Vagina (tissue), 2 donors: ENCODE results near the gene ZGPAT. TPM values are rescaled to one million over a fixed set of nuclear protein-coding genes. Genes with fewer than 3 reads are reported as not detected.

Experiments
- DNase-seq, 2 donors: peaks; one replicate each; pipeline ENCODE4 v3.0.0-alpha.2; 2017; ENCODE audit errors: extremely low spot score in 2 of 2
- H3K27ac ChIP-seq: fragments of 200-600 bp; sonication (generic); one replicate; pipeline ENCODE4 v1.5.1; 2019
- H3K27me3 ChIP-seq: fragments of 200-600 bp; sonication (generic); one replicate; pipeline ENCODE4 v1.5.1; 2019
- H3K36me3 ChIP-seq, 2 donors: fragments of 200-600 bp; sonication (generic); one replicate each; pipeline ENCODE4 v1.5.1; 2017 to 2019
- H3K4me1 ChIP-seq: fragments of 200-600 bp; sonication (generic); one replicate; pipeline ENCODE4 v1.5.1; 2019
- H3K4me3 ChIP-seq, 2 donors: fragments of 200-600 bp; sonication (generic); 1 replicate in 1 of 2; 2 replicates in 1 of 2; pipeline ENCODE4 v1.5.1; 2016 to 2019
- H3K9me3 ChIP-seq: fragments of 200-600 bp; sonication (generic); one replicate; pipeline ENCODE4 v1.5.1; 2019
- POLR2A ChIP-seq, 2 donors: fragments of 450-650 bp; IDR thresholded peaks; one replicate each; pipeline ENCODE4 v1.6.1; 2017; ENCODE audit warnings: antibody characterized with exemption in 2 of 2, mild to moderate bottlenecking in 2 of 2, moderate library complexity in 2 of 2
- POLR2AphosphoS5 ChIP-seq, 2 donors: sonication (generic); formaldehyde crosslinking; IDR thresholded peaks; one replicate each; pipeline ENCODE4 v1.9.0; 2017; ENCODE audit warnings: antibody characterized with exemption in 2 of 2, mild to moderate bottlenecking in 2 of 2, low read depth in 1 of 2; ENCODE audit not compliant: insufficient read depth in 1 of 2
- intact Hi-C: fragments of 100-400 bp; cut with DNase I; formaldehyde crosslinking; loops from one replicate; pipeline ENCODE4 v1.15.1; 2023
- total RNA-seq: library from RNA; depleted of rRNA; stranded (reverse); fragments of >200 nt; gene quantifications from one replicate; pipeline ENCODE4 v1.2.3, GENCODE V29; 2016
- TF ChIP-seq, protein P1 (sequence below), 3 experiments: fragments of 450-650 bp in 2 of 3; fragments of 200-600 bp in 1 of 3; sonication (generic) in 1 of 3; IDR thresholded peaks; one replicate each; pipeline ENCODE4 v1.5.1; 2017 to 2019; ENCODE audit warnings: antibody characterized with exemption in 3 of 3, mild to moderate bottlenecking in 2 of 3, moderate library complexity in 2 of 3

Gene ZGPAT
- total RNA-seq, 1 donor from 2014 or later, result 30.4 TPM

- intact Hi-C loops, result no loop called here
- Histone ChIP-seq H3K4me3 (no peak overlapping the region), H3K36me3 (peaks cover 0 to 26% of the 10 kb centered on the region in 2 donors), H3K27me3 (no peaks in the 10 kb centered on the region), H3K9me3 (no peaks in the 10 kb centered on the region), H3K4me1 (peaks cover 23% of the 10 kb centered on the region), H3K27ac (no peak overlapping the region)
- no peak for DNase-seq
- TF ChIP-seq, protein P1, sequence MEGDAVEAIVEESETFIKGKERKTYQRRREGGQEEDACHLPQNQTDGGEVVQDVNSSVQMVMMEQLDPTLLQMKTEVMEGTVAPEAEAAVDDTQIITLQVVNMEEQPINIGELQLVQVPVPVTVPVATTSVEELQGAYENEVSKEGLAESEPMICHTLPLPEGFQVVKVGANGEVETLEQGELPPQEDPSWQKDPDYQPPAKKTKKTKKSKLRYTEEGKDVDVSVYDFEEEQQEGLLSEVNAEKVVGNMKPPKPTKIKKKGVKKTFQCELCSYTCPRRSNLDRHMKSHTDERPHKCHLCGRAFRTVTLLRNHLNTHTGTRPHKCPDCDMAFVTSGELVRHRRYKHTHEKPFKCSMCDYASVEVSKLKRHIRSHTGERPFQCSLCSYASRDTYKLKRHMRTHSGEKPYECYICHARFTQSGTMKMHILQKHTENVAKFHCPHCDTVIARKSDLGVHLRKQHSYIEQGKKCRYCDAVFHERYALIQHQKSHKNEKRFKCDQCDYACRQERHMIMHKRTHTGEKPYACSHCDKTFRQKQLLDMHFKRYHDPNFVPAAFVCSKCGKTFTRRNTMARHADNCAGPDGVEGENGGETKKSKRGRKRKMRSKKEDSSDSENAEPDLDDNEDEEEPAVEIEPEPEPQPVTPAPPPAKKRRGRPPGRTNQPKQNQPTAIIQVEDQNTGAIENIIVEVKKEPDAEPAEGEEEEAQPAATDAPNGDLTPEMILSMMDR (IDR thresholded peaks at IDR 0.05), result no peak
These were observed 29.0 kb upstream of the ZGPAT start for GRCh38 chr20:63678667-63679465.

DNA sequence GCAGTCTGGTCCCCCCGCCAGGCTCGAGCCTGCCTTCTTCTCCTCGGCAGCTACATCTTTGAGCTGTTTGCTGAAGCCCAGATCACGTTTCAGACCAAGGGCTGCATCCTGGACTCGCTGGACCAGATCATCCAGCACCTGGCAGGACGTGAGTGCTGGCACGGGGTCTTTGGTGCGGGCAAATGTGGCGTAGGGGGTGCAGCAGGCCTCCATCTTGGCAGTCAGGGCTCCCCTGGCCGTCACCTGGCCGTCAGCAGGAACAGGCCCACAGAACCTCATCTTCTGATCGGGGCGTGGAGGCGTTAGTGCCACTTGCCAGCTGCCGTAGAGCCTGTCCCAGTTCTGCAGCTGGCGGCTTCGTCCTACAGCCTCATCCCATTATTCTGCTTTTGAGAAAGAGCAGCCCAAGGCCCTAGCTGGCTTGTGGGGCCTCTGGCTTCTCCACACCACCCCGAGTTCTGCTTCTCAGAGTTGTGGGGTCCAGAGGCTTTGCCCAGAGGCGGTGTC is 28.0 kb upstream of the ZGPAT start:
- Histone ChIP-seq H3K27ac (no peak overlapping the region), H3K36me3 (peaks cover 0 to 16% of the 10 kb centered on the region in 2 donors), H3K4me3 (no peak overlapping the region), H3K9me3 (no peaks in the 10 kb centered on the region), H3K4me1 (peaks cover 23% of the 10 kb centered on the region), H3K27me3 (no peaks in the 10 kb centered on the region)
- intact Hi-C loops, result no loop called here
- no peak for DNase-seq
- TF ChIP-seq, protein P1 (IDR thresholded peaks at IDR 0.05), result no peak
- TF ChIP-seq POLR2A (IDR thresholded peaks at IDR 0.05) (no peak), POLR2AphosphoS5 (IDR thresholded peaks at IDR 0.05; ENCODE audit: insufficient read depth in 1 of 2, low read depth in 1 of 2) (no peak)

DNA sequence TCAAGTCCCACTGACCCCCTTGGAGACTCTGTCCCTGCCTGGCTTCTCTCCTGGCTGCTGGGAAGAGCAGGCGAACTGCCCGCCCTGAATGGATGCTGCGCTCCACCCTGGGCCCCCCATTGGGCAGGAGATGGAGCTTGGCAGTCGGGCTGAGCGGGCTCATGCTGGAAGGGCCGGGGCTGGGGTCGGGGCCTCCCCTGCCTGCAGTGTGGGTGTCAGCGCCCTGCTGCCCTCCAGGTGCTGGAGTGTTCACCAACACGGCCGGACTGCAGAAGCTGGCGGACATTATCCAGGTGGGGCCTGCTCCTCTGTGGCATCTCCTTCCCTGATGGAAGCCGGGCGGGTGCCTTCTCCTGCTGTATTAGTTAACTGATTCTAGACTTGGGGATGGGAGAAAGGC is 27.4 kb upstream of the ZGPAT start:
- Histone ChIP-seq H3K9me3 (no peaks in the 10 kb centered on the region), H3K4me3 (no peak overlapping the region), H3K27ac (no peak overlapping the region), H3K27me3 (no peaks in the 10 kb centered on the region), H3K36me3 (peaks cover 0 to 11% of the 10 kb centered on the region in 2 donors), H3K4me1 (peaks cover 23% of the 10 kb centered on the region)
- TF ChIP-seq, protein P1 (IDR thresholded peaks at IDR 0.05), result no peak
- TF ChIP-seq POLR2A (IDR thresholded peaks at IDR 0.05) (no peak), POLR2AphosphoS5 (IDR thresholded peaks at IDR 0.05; ENCODE audit: insufficient read depth in 1 of 2, low read depth in 1 of 2) (no peak)
- no peak for DNase-seq
- intact Hi-C loops, result no loop called here

DNA sequence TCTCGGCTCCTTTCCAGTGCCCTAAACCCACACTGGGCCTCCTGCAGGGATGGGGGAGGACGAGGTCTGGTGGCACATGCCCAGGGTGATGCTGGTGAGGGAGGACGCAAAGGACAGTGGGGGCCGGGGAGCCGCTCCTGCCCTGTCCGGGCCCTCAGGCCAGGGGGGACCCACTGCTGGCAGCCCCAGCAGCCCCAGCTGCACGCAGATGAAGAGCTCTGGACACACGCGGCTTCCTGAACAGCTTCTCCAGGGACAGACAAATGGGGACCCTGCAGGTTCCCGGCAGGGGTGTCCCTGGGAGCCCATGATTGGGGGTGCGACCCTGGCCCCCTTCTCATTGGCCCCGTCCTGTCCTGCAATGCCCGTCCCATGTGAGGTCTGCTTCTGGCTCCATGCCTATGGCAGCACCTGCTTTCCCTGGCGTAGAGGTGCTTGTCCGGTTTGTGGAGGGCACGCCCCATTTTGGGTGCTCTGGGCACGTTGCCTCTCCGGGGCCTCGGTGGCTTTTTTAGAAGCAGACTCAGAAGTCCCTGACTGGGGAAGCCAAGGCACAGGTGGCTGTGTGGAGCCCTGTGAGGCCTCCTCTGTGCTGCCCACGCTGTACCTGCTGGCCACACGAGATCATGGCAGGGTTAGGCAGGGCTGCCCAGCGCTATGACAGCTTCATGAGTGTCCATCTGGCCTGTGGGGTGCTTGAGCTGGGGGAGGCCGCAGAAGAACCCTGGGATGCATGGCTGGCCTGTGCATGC is 26.8 kb upstream of the ZGPAT start:
- H3K27me3 ChIP-seq, result no peaks in the 10 kb centered on the region
- H3K36me3 ChIP-seq, result peaks cover 0 to 11% of the 10 kb centered on the region in 2 donors
- TF ChIP-seq POLR2A (IDR thresholded peaks at IDR 0.05) (no peak), POLR2AphosphoS5 (IDR thresholded peaks at IDR 0.05; ENCODE audit: insufficient read depth in 1 of 2, low read depth in 1 of 2) (no peak)
- TF ChIP-seq, protein P1 (IDR thresholded peaks at IDR 0.05), result no peak
- intact Hi-C loops, result no loop called here
- H3K27ac ChIP-seq, result peak overlapping the region; percentile 88
- DNase-seq, result no peak
- no peaks in the 10 kb centered on the region for H3K9me3 ChIP-seq
- peaks cover 29% of the 10 kb centered on the region for H3K4me1 ChIP-seq
- H3K4me3 ChIP-seq, result no peak overlapping the region
